GM06990 (cell line): ENCODE results near the gene KDM4B.
"Not testable (repeated sequence)": the region's sequence is repeated elsewhere in the genome, so short reads cannot be mapped to it uniquely, and the experiment has no call there.

Experiments
- DNase-seq: peaks from one replicate; pipeline ENCODE4 v3.0.0-alpha.2; 2011; ENCODE audit not compliant: insufficient read length; ENCODE audit errors: extremely low read depth
- H3K27me3 ChIP-seq: replicated peaks from 2 replicates; pipeline ENCODE4 v1.6.0; 2011; ENCODE audit warnings: low read length; ENCODE audit not compliant: control insufficient read depth, insufficient read depth
- H3K36me3 ChIP-seq: 2 replicates; pipeline ENCODE4 v1.5.1; 2011; ENCODE audit warnings: low read length; ENCODE audit not compliant: control insufficient read depth, insufficient read depth
- H3K4me3 ChIP-seq: replicated peaks from 2 replicates; pipeline ENCODE4 v1.5.1; 2011; ENCODE audit warnings: low read depth, mild to moderate bottlenecking, control low read depth, low read length
- TF ChIP-seq, protein P1 (sequence below): IDR thresholded peaks from 2 replicates; pipeline ENCODE4 v1.5.1; 2011; ENCODE audit warnings: low read length, control low read depth, mild to moderate bottlenecking, inconsistent platforms; ENCODE audit not compliant: insufficient read depth, poor library complexity, severe bottlenecking

KDM4B gene

GRCh38 chr19:4970558-4971423 is 1.9 kb downstream of the KDM4B start:
- Histone ChIP-seq H3K36me3 (no peaks in the 10 kb centered on the region), H3K27me3 (no peaks in the 10 kb centered on the region), H3K4me3 (peak overlapping the region; percentile 76)
- TF ChIP-seq, protein P1, sequence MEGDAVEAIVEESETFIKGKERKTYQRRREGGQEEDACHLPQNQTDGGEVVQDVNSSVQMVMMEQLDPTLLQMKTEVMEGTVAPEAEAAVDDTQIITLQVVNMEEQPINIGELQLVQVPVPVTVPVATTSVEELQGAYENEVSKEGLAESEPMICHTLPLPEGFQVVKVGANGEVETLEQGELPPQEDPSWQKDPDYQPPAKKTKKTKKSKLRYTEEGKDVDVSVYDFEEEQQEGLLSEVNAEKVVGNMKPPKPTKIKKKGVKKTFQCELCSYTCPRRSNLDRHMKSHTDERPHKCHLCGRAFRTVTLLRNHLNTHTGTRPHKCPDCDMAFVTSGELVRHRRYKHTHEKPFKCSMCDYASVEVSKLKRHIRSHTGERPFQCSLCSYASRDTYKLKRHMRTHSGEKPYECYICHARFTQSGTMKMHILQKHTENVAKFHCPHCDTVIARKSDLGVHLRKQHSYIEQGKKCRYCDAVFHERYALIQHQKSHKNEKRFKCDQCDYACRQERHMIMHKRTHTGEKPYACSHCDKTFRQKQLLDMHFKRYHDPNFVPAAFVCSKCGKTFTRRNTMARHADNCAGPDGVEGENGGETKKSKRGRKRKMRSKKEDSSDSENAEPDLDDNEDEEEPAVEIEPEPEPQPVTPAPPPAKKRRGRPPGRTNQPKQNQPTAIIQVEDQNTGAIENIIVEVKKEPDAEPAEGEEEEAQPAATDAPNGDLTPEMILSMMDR, result no peak
- DNase-seq, result no peak

- TF ChIP-seq, protein P1, result no peak
- Histone ChIP-seq H3K27me3 (no peaks in the 10 kb centered on the region), H3K4me3 (peak overlapping the region; percentile 76), H3K36me3 (no peaks in the 10 kb centered on the region)
- no peak for DNase-seq
Measured at GRCh38 chr19:4971424-4971793, 2.5 kb downstream of the KDM4B start.

DNA sequence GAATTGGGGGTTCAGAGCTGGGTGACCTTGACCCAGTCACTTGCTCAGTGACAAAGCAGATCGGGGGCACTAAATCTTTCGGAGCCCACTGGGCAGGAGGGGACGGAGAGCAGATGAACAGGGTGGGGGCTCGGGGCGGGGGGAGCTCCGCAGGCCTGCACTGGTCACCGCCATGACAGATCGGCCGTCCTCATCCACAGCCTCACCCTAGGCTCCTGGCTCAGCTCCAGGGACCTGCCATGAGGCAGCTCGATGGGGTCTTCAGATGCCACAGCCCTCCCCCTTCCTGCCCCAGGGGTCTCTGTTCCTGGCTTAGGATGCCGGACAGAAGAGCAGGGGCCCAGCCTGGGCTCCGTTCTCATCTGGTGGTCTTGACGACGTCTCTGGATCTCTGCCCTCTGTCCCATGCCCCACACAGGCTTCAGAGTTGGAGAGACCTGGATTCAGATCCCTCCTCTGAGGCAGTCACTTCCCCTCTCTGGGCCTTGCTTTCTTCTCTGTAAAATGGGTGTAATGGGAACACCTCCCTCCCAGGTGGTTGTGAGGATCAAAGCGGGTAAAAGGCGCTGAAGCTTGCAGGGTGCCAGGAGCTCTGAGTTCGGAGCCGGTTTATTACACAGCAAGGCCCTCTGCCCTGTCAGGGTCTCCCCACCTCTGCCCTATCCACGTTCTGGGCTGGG is 3.0 kb downstream of the KDM4B start:
- Histone ChIP-seq H3K27me3 (no peaks in the 10 kb centered on the region), H3K4me3 (no peak overlapping the region), H3K36me3 (no peaks in the 10 kb centered on the region; the same call in 1 of the 2 replicates)
- no peak for DNase-seq
- TF ChIP-seq, protein P1, result no peak

DNA sequence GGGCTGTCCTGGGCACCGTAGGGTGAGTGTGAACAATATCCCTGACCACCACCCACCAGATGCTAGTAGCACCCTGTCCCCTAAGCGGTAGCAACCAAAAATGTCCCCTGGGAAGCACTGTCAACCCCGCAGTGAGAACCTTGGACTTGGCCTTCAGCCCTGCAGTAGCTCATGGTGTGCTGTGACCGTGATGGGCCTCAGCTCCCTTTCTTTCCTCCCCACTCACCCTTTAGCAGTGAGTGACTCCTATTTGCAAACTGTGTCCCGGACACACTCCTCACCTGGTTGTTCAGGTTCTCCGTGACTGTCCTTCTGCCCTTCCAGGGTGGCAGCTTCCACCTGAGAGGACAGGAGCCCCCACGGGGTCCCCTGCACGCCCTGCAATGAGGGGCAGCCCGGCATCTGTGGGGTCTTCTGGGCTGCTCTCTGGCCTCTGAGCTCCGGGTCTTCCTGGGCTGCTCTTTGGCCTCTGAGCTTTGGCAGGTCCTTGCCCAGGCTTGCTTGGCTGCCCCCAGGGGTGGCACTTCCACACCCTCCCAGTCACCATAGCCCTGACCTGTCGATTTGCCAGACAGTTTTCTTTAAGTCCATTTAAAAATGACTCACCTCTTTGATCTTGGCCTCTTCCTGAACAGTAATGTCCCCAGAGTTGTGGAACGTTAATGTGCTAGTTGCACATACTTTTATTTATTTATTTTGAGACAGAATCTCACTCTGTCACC is 3.8 kb downstream of the KDM4B start:
- TF ChIP-seq, protein P1, result no peak
- peaks cover 3% of the 10 kb centered on the region for H3K36me3 ChIP-seq
- H3K4me3 ChIP-seq, result no peak overlapping the region
- H3K27me3 ChIP-seq, result no peaks in the 10 kb centered on the region
- no peak for DNase-seq

GRCh38 chr19:4974880-4975469 is 6.1 kb downstream of the KDM4B start:
- DNase-seq, result no peak
- TF ChIP-seq, protein P1, result no peak
- Histone ChIP-seq H3K36me3 (peaks cover 5% of the 10 kb centered on the region), H3K4me3 (no peak overlapping the region), H3K27me3 (no peaks in the 10 kb centered on the region)

- not testable (repeated sequence) for H3K27me3 ChIP-seq, H3K4me3 ChIP-seq, DNase-seq, H3K36me3 ChIP-seq
Measured at GRCh38 chr19:4975601-4976000, 6.7 kb downstream of the KDM4B start.
